Endodermal cell (in vitro differentiated cells): Measurements from ENCODE around the gene EFEMP2. TPM values are rescaled to one million over a fixed set of nuclear protein-coding genes. Genes with fewer than 3 reads are reported as not detected.

ENCODE experiments used
- DNase-seq: peaks from one replicate; pipeline ENCODE4 v3.0.0-alpha.2; 2017
- H3K27ac ChIP-seq: 2 replicates; pipeline ENCODE4 v1.5.1; 2013; ENCODE audit warnings: mild to moderate bottlenecking, low read depth, low read length, moderate library complexity
- H3K27me3 ChIP-seq: 2 replicates; pipeline ENCODE4 v1.6.1; 2013; ENCODE audit warnings: mild to moderate bottlenecking, low read length, moderate library complexity; ENCODE audit not compliant: insufficient read depth, control insufficient read depth, poor library complexity, severe bottlenecking
- H3K36me3 ChIP-seq: 2 replicates; pipeline ENCODE4 v1.7.0; 2013; ENCODE audit warnings: mild to moderate bottlenecking, low read length, moderate library complexity; ENCODE audit not compliant: control insufficient read depth, insufficient read depth
- H3K4me1 ChIP-seq: one replicate; pipeline ENCODE4 v1.7.0; 2013; ENCODE audit warnings: low read length; ENCODE audit not compliant: control insufficient read depth, insufficient read depth
- H3K4me3 ChIP-seq: 2 replicates; pipeline ENCODE4 v1.5.1; 2013; ENCODE audit warnings: mild to moderate bottlenecking, low read length, moderate library complexity
- H3K9ac ChIP-seq: 2 replicates; pipeline ENCODE4 v1.6.1; 2013; ENCODE audit warnings: mild to moderate bottlenecking, low read length, moderate library complexity; ENCODE audit not compliant: poor library complexity, severe bottlenecking; ENCODE audit errors: extremely low read depth
- H3K9me3 ChIP-seq: 2 replicates; pipeline ENCODE4 v1.6.1; 2013; ENCODE audit warnings: mild to moderate bottlenecking, low read length, moderate library complexity; ENCODE audit not compliant: control insufficient read depth
- H3K27ac Mint-ChIP-seq: 2 replicates; pipeline ENCODE4 v1.8.0; 2020; ENCODE audit warnings: mixed read lengths
- H3K27me3 Mint-ChIP-seq: 2 replicates; pipeline ENCODE4 v1.8.0; 2021; ENCODE audit warnings: mild to moderate bottlenecking, mixed read lengths; ENCODE audit not compliant: insufficient read depth
- H3K36me3 Mint-ChIP-seq: 2 replicates; pipeline ENCODE4 v1.8.0; 2020; ENCODE audit warnings: low read depth, mixed read lengths
- H3K4me1 Mint-ChIP-seq: 2 replicates; pipeline ENCODE4 v1.8.0; 2020; ENCODE audit warnings: mixed read lengths
- H3K4me3 Mint-ChIP-seq: 2 replicates; pipeline ENCODE4 v1.8.0; 2020; ENCODE audit warnings: mild to moderate bottlenecking, moderate library complexity, mixed read lengths
- H3K9me3 Mint-ChIP-seq: 2 replicates; pipeline ENCODE4 v1.8.0; 2020; ENCODE audit warnings: mild to moderate bottlenecking, mixed read lengths
- CTCF ChIP-seq: fragments of 200-600 bp; sonication (generic); conservative IDR thresholded peaks from 2 replicates; pipeline ENCODE4 v1.5.0; 2021; ENCODE audit warnings: antibody characterized with exemption, mild to moderate bottlenecking
- WGBS, 2 experiments: methylation state at CpG; one replicate each; pipeline versions ENCODE4 v1.1.5 to v1.1.7; 2013; ENCODE audit warnings: missing lambda C conversion rate in 2 of 2, mixed read lengths in 1 of 2; ENCODE audit not compliant: insufficient coverage in 1 of 2, insufficient read length in 1 of 2; 5-methylcytosine and 5-hydroxymethylcytosine counted together
- total RNA-seq, 2 donors: library from RNA; stranded (reverse); fragmentation: NEBNext Ultra II Directional in 1 of 2; extraction: Animal tissue kit (Norgen Biotek cat#: 25700) in 1 of 2; gene quantifications; 2 replicates in 1 of 2; 3 replicates in 1 of 2; pipeline ENCODE4 v1.2.1, GENCODE V29; 2021

Gene EFEMP2
- total RNA-seq, 2 donors from 2014 or later = 84.5 to 99.6 TPM

GRCh38 chr11:65856689-65857499 lies 15.7 kb downstream of the EFEMP2 start:
- H3K36me3 Mint-ChIP-seq = peaks cover 53% of the 10 kb centered on the region
- no peaks in the 10 kb centered on the region for H3K27me3 Mint-ChIP-seq
- peaks cover 21% of the 10 kb centered on the region for H3K4me1 Mint-ChIP-seq
- peak; percentile 88 for DNase-seq
- Histone ChIP-seq H3K4me1 (peaks cover 4% of the 10 kb centered on the region), H3K27me3 (no peaks in the 10 kb centered on the region), H3K9ac (peak overlapping the region; percentile 86), H3K4me3 (peak overlapping the region; percentile 97), H3K9me3 (no peaks in the 10 kb centered on the region), H3K27ac (peak overlapping the region; percentile 90), H3K36me3 (peaks cover 55% of the 10 kb centered on the region)
- 1 to 2% methylated on average over 43 to 57 of the region's 57 CpGs for WGBS, 2 experiments
- H3K27ac Mint-ChIP-seq = peak overlapping the region; percentile 91
- no peaks in the 10 kb centered on the region for H3K9me3 Mint-ChIP-seq
- H3K4me3 Mint-ChIP-seq = peak overlapping the region; percentile 88
- TF ChIP-seq CTCF = no peak

- H3K27ac ChIP-seq = no peak overlapping the region
- Mint-ChIP-seq H3K36me3 (peaks cover 55% of the 10 kb centered on the region), H3K27me3 (no peaks in the 10 kb centered on the region), H3K27ac (peak overlapping the region; percentile 91), H3K9me3 (no peaks in the 10 kb centered on the region), H3K4me1 (peaks cover 15% of the 10 kb centered on the region), H3K4me3 (peak overlapping the region; percentile 88)
- H3K4me1 ChIP-seq = no peaks in the 10 kb centered on the region
- H3K27me3 ChIP-seq = no peaks in the 10 kb centered on the region
- H3K9ac ChIP-seq = peak overlapping the region; percentile 86
- no peak for DNase-seq
- peaks cover 61% of the 10 kb centered on the region for H3K36me3 ChIP-seq
- WGBS, 2 experiments = 92 to 94% methylated on average over 10 to 15 of the region's 15 CpGs
- peaks cover 7% of the 10 kb centered on the region for H3K9me3 ChIP-seq
- TF ChIP-seq CTCF = no peak
- H3K4me3 ChIP-seq = peak overlapping the region; percentile 97
Measured at GRCh38 chr11:65855927-65856363, 16.7 kb downstream of the EFEMP2 start.

DNA sequence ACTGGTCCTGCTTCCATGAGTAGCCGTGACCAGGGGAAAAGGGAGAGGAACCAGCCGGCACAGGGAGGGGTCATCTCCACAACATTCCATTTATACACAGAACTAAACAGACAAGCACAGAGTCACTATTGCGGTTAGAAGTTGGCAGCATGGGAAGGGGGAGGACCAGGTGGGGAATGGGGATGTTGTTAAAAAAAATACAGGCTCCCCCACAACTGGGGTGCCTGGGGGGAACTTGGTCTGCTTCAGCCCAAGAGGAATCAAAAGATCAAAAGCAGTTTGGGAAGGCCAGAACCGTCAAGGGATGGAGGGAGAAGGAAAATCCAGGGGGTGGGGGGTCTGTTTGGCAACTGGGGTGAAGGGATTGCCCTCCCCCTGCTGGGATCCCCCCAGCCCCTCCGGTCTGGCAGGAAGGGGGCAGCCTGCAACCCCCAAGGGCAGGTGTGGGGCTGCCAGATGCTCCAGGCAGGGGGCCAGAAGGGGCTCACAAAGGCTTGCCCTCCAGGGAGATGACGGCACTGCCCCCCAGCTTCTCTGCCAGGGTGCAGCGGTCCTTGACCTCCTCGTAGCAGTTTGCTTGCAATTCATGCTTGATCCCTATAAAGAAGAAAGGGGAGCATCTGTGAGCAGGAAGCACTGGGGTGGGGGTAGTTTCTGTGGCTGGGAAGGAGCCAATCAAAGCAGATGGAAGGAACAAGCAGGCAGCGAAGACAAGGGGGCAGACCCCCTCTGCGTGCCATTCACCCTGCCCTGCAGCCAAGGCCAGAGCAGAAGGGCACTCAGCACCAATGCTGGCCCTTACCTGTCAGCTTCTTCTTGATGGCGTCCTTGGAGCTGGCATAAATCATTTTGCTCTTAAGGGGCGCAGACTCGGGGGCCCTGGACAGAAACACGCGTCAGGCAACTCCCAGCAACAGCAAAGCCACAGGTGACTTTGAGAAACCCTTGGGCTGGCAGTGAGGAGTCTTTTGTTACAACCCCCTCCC lies 17.5 kb downstream of the EFEMP2 start:
- no peak overlapping the region for H3K27ac ChIP-seq
- peak overlapping the region; percentile 44 for H3K27ac Mint-ChIP-seq
- peaks cover 7% of the 10 kb centered on the region for H3K9me3 ChIP-seq
- no peak for DNase-seq
- peaks cover 61% of the 10 kb centered on the region for H3K36me3 ChIP-seq
- no peak overlapping the region for H3K9ac ChIP-seq
- H3K9me3 Mint-ChIP-seq = no peaks in the 10 kb centered on the region
- H3K27me3 Mint-ChIP-seq = no peaks in the 10 kb centered on the region
- peaks cover 15% of the 10 kb centered on the region for H3K4me1 Mint-ChIP-seq
- peak overlapping the region; percentile 97 for H3K4me3 ChIP-seq
- no peaks in the 10 kb centered on the region for H3K4me1 ChIP-seq
- no peaks in the 10 kb centered on the region for H3K27me3 ChIP-seq
- H3K36me3 Mint-ChIP-seq = peaks cover 56% of the 10 kb centered on the region
- WGBS, 2 experiments = 97% methylated on average over 10 to 14 of the region's 15 CpGs
- peak overlapping the region; percentile 88 for H3K4me3 Mint-ChIP-seq
- TF ChIP-seq CTCF = no peak
